GM18511 (cell line): ENCODE measurements around the gene TBC1D1.

Source experiments
- ATAC-seq: cut with Tn5 transposase; IDR thresholded peaks from one replicate; pipeline ENCODE4 v1.9.1; 2021; ENCODE audit warnings: mild to moderate bottlenecking, moderate library complexity; ENCODE audit not compliant: unreplicated experiment

TBC1D1 gene

DNA sequence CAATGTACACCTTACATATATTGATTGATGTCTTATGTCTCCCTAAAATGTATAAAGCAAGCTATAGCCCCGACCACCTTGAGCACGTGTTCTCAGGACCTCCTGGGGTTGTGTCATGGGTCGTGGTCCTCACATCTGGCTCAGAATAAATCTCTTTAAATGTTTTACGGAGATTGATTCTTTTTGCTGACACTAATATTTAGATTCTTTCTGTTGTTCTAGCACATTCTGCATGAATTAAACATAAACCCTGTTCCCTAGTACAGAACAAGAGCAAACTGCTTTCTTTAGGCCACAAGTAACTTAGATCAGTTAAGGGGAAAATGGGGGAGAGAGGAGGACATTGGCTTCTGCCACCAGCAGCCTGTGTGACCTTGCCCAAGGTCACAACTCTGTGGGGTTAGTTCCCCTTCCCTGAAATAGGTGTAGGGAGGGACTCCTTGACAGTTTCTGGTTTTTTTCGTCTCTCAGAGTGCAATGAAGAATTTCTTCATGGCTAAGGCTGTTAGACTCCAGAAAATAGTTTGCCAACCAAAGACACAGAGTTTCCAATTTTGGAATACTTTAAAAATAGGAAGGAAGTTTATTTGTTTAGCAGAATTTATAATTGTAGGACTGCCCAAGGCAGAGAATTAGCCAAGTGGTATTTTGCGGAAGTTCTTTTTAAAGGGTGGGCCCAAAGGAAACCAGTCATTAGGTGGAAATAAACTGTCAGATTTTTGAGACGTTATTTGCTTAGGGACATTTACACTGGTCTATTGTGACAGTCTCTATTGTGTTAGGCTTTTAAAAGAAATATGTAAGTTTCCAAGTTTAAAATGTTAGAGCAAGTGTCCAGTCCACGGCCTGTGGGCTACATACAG lies 98.7 kb downstream of the TBC1D1 start:
- ATAC-seq: no peak

DNA sequence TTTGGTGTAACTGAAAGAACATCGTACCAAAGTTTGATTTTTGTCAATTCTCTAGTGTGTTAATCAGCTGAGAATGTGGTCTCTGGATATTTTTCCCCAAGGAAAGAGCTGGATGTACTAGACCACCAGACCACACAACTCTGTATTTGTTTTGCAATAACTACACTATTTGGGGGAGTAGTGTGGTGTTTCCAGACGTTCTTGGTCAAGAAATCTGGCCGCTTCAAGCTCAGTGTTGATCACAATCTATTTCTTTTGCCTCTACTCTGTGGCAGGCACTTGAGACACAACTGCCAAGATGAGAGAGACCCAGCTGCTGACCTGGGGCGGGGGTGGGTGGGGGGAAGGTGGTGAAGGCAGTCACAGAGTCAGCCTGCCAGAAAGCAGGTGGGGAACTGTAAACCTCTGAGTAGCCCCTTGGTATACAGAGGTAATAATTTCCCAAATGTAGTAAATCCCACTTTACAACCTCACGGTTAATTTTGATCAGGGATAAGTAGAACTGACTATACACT lies 99.9 kb downstream of the TBC1D1 start:
- no peak for ATAC-seq

DNA sequence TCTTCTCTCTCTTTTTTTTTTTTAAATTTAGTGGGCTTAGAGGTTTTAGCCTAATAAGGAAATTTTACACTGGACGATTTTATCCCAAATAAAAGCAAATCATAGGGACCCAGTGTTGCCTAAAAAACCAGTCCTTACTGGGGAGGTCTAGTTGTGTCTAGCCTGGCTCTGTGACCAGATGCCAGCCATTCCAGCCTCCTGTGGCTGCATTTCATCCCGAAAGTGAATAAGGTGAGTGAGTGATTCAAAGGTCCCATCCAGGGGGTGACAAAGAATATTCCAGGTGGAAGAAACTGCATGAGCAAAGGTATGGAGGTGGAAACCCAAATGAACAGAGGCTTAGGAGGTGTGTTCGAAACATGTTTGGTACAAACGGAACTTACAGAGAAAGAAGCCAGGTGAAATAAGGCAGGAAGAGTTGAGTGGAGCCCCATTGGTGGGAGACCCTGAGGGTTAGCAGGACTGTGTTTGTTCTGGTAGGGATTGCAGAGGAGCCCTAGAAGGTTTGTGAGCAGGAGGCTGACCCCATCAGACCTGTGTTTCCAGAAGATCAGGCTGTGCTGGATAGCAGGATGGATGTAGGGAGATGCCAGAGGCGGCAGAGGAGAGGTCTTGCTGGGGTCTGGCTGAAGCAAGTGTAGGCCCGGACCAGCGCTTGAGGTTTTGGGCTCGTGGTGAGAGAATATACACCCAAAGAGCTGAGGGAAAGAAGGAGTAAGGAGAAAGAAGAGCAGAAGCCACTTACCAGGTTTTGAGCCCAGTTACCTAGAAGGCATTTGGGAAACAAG lies 100.9 kb downstream of the TBC1D1 start:
- ATAC-seq: no peak

DNA sequence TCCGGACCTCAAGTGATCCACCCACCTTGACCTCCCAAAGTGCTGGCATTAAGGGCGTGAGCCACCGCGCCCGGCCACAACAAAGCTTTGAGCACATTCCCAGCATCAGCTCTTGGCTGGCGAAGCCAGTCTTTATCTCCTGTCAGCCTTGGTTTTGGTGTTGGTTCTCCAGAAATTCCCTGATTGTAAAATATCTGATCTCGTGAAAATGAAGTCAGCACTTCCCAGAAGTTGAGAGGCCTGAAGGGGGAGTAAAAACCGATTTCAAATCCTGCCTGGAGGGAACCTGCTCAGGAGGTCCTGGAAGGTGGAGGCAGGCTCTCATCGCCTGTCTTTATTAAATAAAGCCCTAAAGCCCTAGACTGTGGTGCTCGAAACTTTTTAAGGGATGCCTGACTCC lies 102.9 kb downstream of the TBC1D1 start:
- no peak for ATAC-seq

DNA sequence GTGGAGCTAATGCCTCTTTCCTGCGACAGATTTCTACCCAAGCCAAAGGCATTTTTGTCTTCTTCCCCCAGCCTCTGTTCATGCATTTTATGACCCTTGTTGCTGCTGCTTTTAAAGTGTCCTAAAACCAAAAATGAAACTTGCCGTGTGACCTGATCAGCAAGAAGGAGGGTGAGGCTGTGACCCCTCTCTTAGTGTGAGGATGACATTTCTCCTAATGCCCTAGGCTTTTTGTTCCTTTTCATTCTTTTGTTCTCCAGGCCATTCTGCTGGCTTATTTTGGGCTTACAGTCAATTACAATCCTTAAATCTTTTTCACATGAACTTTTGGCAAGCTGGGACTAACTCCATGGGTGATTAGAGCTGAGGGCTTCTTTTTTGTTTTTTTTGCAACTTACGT lies 103.7 kb downstream of the TBC1D1 start:
- ATAC-seq: peak; percentile 65

- ATAC-seq: no peak
Measured at GRCh38 chr4:37995299-37995821, 104.5 kb downstream of the TBC1D1 start.

GRCh38 chr4:37995981-37996775 lies 105.3 kb downstream of the TBC1D1 start:
- ATAC-seq: no peak

DNA sequence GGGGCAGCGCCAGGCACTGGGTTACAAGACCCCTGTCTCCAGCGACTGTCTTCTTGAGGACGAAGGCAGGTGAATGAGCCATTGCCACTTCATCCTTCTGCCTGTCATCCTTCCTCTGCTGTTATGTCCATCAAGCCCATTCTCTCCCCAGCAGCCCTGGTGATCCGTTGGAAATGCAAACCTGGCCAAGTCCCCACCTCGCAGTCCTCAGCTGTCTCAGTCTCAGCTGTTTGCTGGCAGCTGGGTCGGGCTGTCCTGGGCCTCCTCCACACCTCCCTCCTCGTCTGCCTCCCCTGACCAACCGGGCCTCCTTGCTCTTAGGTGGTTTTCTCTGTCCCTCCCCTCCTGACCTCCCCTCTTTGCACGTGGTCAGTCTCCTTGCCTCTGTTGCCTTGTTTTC lies 107.3 kb downstream of the TBC1D1 start:
- no peak for ATAC-seq

DNA sequence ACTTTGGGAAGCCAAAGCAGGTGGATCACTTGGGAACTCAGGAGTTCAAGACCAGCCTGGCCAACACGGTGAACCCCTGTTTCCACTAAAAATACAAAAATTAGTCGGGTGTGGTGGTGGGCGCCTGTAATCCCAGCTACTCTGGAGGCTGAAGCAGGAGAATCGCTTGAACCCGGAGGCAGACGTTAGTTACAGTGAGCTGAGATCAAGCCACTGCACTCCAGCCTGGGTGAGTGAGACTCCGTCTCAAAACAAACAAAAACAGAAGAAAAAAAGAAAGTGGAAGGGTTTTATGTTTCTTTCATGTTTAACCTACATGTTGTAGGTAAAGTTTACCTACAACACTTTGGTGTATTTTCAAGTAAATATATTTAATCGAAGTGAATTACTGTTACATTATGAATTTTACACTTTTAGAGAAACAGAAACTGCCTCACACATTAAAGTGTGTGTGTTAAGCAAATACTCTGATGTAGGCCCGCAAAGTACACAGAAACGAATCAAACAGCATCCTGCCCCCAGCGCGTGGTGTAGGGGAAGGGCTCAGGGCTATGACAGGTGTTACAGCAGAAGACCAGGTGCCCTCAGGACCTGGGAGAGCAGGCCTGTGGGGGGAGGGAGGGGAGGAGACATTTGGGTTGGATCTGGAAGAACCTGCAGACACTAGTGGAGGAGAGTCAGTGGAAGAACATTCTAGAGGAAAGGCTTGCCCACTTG lies 108.3 kb downstream of the TBC1D1 start:
- no peak for ATAC-seq

DNA sequence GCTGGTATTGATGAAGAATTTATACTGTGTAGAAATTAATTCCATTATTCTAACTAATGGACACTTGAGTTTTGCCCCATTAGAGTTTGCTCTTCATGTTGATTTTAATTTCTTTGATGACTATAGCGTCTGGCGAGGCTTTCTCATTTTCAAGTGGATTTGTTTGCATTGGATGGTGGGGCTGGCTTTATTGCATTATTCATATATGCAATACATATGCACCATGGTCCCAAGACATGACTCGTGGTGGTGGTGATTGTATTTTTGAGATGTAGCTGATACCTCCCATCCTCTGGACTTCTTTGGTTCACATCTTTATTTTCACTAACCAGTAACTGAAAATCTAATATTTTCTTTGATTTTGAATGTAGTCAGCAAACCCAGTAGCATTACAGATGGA lies 109.1 kb downstream of the TBC1D1 start:
- no peak for ATAC-seq

GRCh38 chr4:38001927-38002326 lies 111.0 kb downstream of the TBC1D1 start:
- no peak for ATAC-seq

GRCh38 chr4:38002451-38003071 lies 111.7 kb downstream of the TBC1D1 start:
- no peak for ATAC-seq

DNA sequence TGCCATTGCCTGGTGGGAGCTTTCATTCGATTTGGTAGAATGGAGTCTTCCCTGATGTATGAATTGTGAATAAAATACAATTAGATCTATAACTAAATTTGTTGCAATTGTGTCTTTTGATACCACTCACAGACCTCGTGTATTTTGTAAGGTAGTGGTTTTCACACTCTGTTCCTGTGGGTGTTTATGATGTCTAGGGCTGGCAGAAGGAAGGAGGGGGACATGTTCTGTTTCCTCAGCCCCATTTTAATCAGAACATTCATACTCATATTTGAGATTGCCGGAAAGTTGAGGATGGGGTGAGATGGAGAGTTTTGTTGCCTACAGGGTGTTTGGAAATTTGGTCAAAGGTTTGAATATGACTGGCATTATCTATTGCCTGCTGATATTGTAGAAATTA lies 112.2 kb downstream of the TBC1D1 start:
- no peak for ATAC-seq

DNA sequence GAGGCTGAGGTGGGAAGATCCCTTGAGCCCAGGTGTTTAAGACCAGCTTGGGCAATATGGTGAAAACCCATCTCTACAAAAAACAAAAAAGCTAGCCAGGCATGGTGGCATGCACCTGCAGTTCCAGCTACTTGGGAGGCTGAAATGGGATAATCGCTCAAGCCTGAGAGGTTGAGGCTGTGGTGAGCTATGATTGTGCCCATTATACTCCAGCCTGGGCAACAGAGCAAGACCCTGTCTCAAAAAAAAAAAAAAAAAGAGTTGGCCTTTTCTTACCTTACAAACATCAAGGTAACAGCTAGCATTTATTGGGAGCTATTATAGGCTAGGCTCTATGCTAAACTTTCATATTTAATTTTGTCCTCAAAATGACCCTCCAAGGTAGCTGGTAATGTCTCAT lies 112.7 kb downstream of the TBC1D1 start:
- no peak for ATAC-seq

GRCh38 chr4:38004062-38004461 lies 113.2 kb downstream of the TBC1D1 start:
- no peak for ATAC-seq

GRCh38 chr4:38004887-38005286 lies 114.0 kb downstream of the TBC1D1 start:
- ATAC-seq: no peak

DNA sequence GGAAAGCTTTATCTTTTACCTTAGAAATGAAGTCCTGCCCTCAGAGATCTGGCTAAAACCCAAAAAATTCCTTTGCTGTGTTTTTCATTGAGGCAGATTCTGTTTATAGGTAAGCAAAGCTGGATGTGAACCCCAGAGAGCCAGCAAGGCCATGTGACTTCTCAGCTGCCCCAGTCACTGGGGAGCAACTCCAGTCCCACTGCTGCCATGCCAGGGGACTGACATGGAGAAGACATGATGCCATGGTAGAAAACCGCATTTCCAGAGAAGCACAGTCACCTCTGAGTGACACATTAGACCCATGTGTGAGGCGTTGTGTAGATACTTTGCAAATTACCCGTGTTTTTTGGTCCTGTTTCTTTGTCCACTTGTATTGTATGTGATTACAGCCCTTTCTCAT lies 114.8 kb downstream of the TBC1D1 start:
- no peak for ATAC-seq

- no peak for ATAC-seq
Measured at GRCh38 chr4:38007645-38008044, 116.8 kb downstream of the TBC1D1 start.

GRCh38 chr4:38008571-38009021 lies 117.7 kb downstream of the TBC1D1 start:
- no peak for ATAC-seq

GRCh38 chr4:38009421-38009820 lies 118.5 kb downstream of the TBC1D1 start:
- no peak for ATAC-seq
